ENCODE measurements around the gene OR2V2.
"Not testable (repeated sequence)": the region's sequence is repeated elsewhere in the genome, so short reads cannot be mapped to it uniquely, and the experiment has no call there.

Gene OR2V2

GRCh38 chr5:181142054-181142453 is 5.3 kb upstream of the OR2V2 start:
- in situ Hi-C loops (cut with HindIII; ENCODE audit: low sequenced_read_pairs) = no loop called here

GRCh38 chr5:181145133-181145532 is 2.3 kb upstream of the OR2V2 start:
- in situ Hi-C loops (cut with HindIII; ENCODE audit: low sequenced_read_pairs) = no loop called here

- in situ Hi-C loops (cut with HindIII; ENCODE audit: low sequenced_read_pairs) = no loop called here
These were observed 2.0 kb downstream of the OR2V2 start for GRCh38 chr5:181149355-181149754.

GRCh38 chr5:181149806-181150733 is 2.7 kb downstream of the OR2V2 start:
- in situ Hi-C loops (cut with HindIII; ENCODE audit: low sequenced_read_pairs) = no loop called here

GRCh38 chr5:181151146-181151545 is 3.8 kb downstream of the OR2V2 start:
- in situ Hi-C loops (cut with HindIII; ENCODE audit: low sequenced_read_pairs) = no loop called here

- in situ Hi-C loops (cut with HindIII; ENCODE audit: low sequenced_read_pairs) = no loop called here
These were observed 5.0 kb downstream of the OR2V2 start for GRCh38 chr5:181152406-181152805.

GRCh38 chr5:181153814-181154213 is 6.4 kb downstream of the OR2V2 start:
- in situ Hi-C loops (cut with HindIII; ENCODE audit: low sequenced_read_pairs) = no loop called here

- in situ Hi-C loops (cut with HindIII; ENCODE audit: low sequenced_read_pairs) = no loop called here
These were observed 9.4 kb downstream of the OR2V2 start for GRCh38 chr5:181156758-181157157.

- in situ Hi-C loops (cut with HindIII; ENCODE audit: low sequenced_read_pairs) = no loop called here
These were observed 11.5 kb downstream of the OR2V2 start for GRCh38 chr5:181158869-181159268.

- in situ Hi-C loops (cut with HindIII; ENCODE audit: low sequenced_read_pairs) = no loop called here
These were observed 12.1 kb downstream of the OR2V2 start for GRCh38 chr5:181159286-181160151.

- in situ Hi-C loops (cut with HindIII; ENCODE audit: low sequenced_read_pairs) = no loop called here
These were observed 12.9 kb downstream of the OR2V2 start for GRCh38 chr5:181160152-181160754.

GRCh38 chr5:181160755-181161533 is 13.6 kb downstream of the OR2V2 start:
- in situ Hi-C loops (cut with HindIII; ENCODE audit: low sequenced_read_pairs) = not testable (repeated sequence)

GRCh38 chr5:181161534-181162175 is 14.3 kb downstream of the OR2V2 start:
- in situ Hi-C loops (cut with HindIII; ENCODE audit: low sequenced_read_pairs) = no loop called here

GRCh38 chr5:181163487-181164075 is 16.2 kb downstream of the OR2V2 start:
- in situ Hi-C loops (cut with HindIII; ENCODE audit: low sequenced_read_pairs) = no loop called here

GRCh38 chr5:181164076-181164952 is 16.9 kb downstream of the OR2V2 start:
- in situ Hi-C loops (cut with HindIII; ENCODE audit: low sequenced_read_pairs) = no loop called here

GRCh38 chr5:181166812-181167733 is 19.7 kb downstream of the OR2V2 start:
- in situ Hi-C loops (cut with HindIII; ENCODE audit: low sequenced_read_pairs) = no loop called here

- in situ Hi-C loops (cut with HindIII; ENCODE audit: low sequenced_read_pairs) = no loop called here
These were observed 20.6 kb downstream of the OR2V2 start for GRCh38 chr5:181167814-181168488.
